HG02759 (cell line): Measurements from ENCODE around the gene USP22.

Experiments
- ATAC-seq: cut with Tn5 transposase; IDR thresholded peaks from one replicate; pipeline ENCODE4 v1.9.1; 2021; ENCODE audit warnings: mild to moderate bottlenecking, moderate library complexity; ENCODE audit not compliant: unreplicated experiment

The USP22 gene

DNA sequence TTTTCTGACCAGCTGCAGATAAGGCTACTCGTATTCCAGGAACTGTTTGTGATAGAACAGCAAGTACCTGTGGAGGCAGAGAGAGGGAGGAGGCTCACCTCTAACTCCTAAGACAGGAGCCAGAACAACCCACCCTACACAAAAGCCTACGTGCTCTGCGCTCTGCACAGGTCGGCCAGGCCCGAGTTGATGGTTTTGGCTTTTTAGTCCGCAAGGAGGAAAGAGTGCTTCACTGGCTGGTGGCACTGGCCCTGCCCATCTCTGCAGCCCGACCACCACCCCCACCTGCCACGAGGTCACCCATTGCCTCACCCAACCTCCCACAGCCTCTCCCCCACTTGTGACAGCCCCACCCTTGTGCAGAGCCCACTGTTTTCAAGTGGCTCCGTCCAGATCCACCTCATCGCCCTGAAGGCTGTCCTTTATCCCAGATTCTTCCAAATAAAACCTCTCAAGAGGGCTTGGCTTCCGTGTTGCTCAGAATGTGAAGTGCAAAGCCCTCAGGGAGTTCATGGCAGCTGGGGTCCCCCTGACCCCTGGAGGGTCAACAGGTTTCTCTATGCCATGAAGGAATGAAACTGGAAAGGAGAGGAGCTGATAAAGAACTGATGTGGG is 39.7 kb downstream of the USP22 start:
- ATAC-seq = no peak

- no peak for ATAC-seq
Observed at GRCh38 chr17:21002309-21003006, 40.4 kb downstream of the USP22 start.

- ATAC-seq = no peak
Observed at GRCh38 chr17:21001813-21002221, 41.0 kb downstream of the USP22 start.

GRCh38 chr17:21001111-21001812 is 41.5 kb downstream of the USP22 start:
- no peak for ATAC-seq

DNA sequence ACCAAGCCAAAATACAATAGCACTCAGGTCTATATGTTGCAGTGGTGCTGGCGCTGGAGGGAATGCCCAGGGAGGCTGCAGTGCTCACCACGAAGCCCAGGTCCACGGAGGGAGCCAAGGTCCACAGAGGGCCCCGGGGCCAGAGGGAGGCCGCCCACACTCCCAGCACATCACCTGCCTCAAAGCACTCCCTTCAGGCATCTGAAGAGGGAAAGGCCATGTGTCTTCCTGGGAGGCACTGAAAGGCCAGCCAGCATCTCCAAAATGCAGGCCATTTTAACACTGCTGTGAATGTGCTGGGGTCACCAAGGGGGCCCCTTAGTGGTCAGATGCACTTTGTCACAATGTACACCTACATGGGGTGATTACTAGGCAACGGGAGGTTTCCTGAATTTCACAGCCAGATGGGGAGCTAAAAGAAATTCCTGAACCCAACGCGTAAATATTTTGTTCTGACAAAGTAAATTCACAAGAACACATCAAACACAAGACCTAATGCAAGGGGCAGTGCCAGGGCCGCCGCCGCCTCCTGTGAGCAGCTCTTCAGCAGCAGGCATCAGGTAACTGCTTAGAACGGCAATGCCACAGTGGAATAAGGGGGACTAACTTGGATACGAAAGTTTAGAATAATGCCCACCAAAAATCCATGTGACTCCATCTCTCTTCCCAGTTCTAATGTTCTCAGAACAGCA is 42.8 kb downstream of the USP22 start:
- no peak for ATAC-seq

GRCh38 chr17:20999044-20999573 is 43.7 kb downstream of the USP22 start:
- ATAC-seq = no peak

GRCh38 chr17:20998571-20999043 is 44.2 kb downstream of the USP22 start:
- ATAC-seq = no peak

- ATAC-seq = no peak
Observed at GRCh38 chr17:20997711-20998570, 44.9 kb downstream of the USP22 start.

GRCh38 chr17:20996724-20997615 is 45.8 kb downstream of the USP22 start:
- no peak for ATAC-seq

GRCh38 chr17:20995873-20996723 is 46.7 kb downstream of the USP22 start:
- ATAC-seq = no peak

- ATAC-seq = no peak
Observed at GRCh38 chr17:20995164-20995872, 47.5 kb downstream of the USP22 start.

DNA sequence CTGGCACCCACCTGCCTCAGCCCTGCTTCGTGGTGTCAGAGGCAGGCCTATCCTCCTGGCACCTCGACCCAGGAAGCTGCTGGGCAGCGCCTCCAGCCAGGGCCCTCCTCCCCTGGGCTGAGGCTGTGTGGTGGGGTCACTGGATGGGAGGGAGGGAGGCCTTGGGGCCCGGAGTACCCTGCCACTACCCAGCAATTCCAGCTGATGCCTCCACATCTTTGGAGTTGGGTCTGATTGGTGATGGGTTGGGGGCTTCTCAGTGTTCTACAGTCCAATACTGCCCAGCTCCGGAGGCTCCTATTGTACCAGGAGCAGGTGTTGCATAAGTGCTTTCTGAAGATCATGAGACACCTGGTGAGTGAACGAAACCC is 48.0 kb downstream of the USP22 start:
- no peak for ATAC-seq

DNA sequence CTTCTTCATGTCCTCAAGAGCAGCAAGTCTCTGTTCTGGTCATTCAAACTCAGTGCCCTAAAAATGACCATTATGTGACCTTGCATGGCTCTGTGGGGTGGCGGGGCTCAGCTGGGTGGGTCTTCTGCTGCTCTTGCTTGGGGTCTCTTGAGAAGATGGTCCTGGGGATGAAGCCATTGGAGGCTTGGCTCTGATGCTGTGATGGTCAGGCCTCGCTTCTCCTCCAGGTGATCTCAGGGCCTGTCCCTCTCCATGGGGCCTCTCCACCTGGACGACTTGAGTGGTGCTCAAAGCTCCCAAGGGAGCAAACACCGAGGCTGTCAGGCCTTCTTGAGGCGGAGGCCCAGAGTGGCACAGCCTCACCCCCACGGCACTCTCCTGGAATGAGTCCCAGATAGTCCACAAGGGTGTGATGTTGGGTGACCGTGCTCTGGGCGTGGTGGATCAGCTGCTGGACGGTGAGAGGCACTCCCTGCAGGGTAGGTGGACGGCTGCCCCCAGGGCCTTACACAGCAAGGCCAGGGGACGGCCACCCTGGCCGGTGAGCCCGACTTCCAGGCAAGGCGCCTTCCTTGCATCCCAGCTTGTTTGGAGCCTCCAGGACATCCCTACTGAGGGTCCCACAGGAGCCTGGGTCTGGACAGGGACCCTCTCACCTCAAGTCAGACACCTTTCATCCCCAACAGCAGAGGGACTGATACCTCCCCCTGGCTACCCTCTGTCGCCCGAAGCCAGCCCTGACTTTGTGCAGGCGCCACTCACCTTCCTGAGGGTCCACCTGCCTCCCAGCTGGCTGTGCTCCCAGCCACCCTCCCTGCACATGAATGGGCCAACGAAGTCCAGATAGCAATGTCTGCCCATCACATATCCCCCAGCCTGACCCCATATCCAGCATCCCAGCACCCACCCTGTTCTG is 48.7 kb downstream of the USP22 start:
- ATAC-seq = no peak

DNA sequence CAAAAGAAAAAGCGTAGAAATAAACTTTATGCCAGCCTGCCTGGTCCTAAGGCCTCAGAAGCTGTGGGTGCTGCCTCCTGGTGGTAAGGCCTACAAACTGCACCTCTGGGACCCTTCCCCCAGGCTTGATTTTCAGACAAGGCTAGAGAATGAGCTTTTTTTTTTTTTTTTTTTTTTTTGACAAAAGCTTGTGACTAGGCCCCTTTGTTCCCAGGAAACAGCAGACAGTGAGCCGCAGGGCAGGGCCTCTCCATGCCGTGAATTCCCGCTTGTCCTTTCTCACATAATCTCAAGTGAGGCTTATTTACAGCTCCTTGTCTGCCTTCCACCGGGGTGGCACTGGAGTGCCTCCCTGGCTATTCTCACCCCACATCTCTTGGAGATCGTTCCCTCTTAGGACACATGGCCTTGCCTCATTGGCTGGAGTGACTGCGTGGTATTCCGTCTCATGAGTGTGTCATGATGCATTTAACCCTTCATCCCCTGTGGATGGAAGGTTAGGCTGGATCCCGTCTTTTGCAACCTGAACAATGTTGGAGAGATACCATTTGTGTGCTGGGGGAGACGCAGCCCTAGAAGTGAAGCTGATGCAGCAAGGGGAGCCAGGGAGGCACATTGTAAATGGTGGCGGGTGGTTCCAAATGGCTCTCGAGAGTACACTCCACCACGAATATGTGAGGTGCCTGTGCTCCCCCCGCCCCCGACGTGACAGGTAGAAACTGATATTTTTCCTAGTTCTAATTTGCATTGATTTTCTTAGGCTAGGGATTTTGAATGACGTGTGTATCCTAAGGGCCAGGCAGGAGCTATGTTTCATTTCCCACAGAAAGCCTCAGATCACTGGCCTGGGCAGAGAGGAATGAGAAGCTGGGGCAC is 49.6 kb downstream of the USP22 start:
- ATAC-seq = peak; percentile 51

DNA sequence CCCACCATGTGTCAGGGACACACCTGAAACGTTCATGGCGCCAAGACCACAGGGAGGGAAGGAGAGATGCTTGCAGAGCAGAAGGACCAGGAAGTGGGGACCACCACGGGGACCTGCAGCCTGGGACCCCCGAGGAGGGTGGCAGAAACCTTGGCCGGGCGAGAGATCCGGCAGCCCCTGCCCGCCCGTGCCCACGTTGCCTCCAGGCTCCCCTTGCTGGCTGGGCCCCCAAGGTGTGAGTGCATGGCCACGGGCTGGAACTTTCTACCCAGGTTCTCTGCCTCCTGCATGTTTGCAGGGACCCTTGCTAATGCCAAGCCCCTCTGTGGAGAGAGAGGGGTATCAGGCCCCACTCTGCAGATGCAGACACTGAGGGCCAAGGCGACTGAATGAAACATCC is 50.4 kb downstream of the USP22 start:
- no peak for ATAC-seq
